AG04450 (cell line): ENCODE measurements around the gene DYNLT4. TPM values are rescaled to one million over a fixed set of nuclear protein-coding genes. Genes with fewer than 3 reads are reported as not detected.
A peak's percentile ranks its signal among the peaks of the same experiment; 100 is the strongest.

Experiments used
- CTCF ChIA-PET: fragments of 300-600, 350-600 bp; formaldehyde crosslinking; extraction: SDS; loops from one replicate; lab custom pipeline; 2022; ENCODE audit warnings: antibody characterized with exemption, inconsistent platforms; lab: Charles Lee
- POLR2A ChIA-PET: fragments of 350-600 bp; formaldehyde crosslinking; extraction: SDS; loops from one replicate; lab custom pipeline; 2021; ENCODE audit warnings: antibody characterized with exemption, inconsistent platforms; lab: Yijun Ruan, JAX
- DNase-seq: peaks from one replicate; pipeline ENCODE4 v3.0.0-alpha.2; 2011; ENCODE audit warnings: low read depth, low spot score
- H3K27ac ChIP-seq: one replicate; pipeline ENCODE4 v1.5.1; 2012; ENCODE audit warnings: low read depth, low read length, control low read depth
- H3K27me3 ChIP-seq: one replicate; pipeline ENCODE4 v1.6.0; 2012; ENCODE audit warnings: low read length; ENCODE audit not compliant: control insufficient read depth, insufficient read depth
- H3K4me3 ChIP-seq: 2 replicates; pipeline ENCODE4 v1.5.1; 2011; ENCODE audit warnings: mild to moderate bottlenecking, low read depth, low read length, control low read depth
- H3K9me3 ChIP-seq: 2 replicates; pipeline ENCODE4 v1.5.1; 2012; ENCODE audit warnings: low read length; ENCODE audit not compliant: control insufficient read depth, insufficient read depth
- CTCF ChIP-seq: IDR thresholded peaks from 2 replicates; pipeline ENCODE4 v1.5.1; 2011; ENCODE audit warnings: low read depth, low read length, control low read depth, inconsistent platforms
- polyA plus RNA-seq: library from polyadenylated mRNA; depleted of rRNA; stranded (reverse); fragments of >200 nt; gene quantifications from 2 replicates; pipeline ENCODE4 v1.2.3, GENCODE V29; 2011

DYNLT4 gene
- polyA plus RNA-seq, 1 experiment: not detected

GRCh38 chr1:44806025-44806703 lies 987 bp downstream of the DYNLT4 start:
- no peak for TF ChIP-seq CTCF
- H3K9me3 ChIP-seq: no peaks in the 10 kb centered on the region; the same call in 1 of the 2 replicates
- ChIA-PET POLR2A (interaction anchor here (0.7 to 4.1 kb wide), 2 partner anchors 13 kb away, joined by 3 to 103 read pairs; no protein-coding TSS in a partner anchor), CTCF (interaction anchor here (1.3 kb wide), 1 partner anchor 13 kb away, joined by 4 read pairs; no protein-coding TSS in a partner anchor)
- H3K4me3 ChIP-seq: no peak overlapping the region
- no peak for DNase-seq
- H3K27ac ChIP-seq: peak overlapping the region; percentile 100
- no peaks in the 10 kb centered on the region for H3K27me3 ChIP-seq

DNA sequence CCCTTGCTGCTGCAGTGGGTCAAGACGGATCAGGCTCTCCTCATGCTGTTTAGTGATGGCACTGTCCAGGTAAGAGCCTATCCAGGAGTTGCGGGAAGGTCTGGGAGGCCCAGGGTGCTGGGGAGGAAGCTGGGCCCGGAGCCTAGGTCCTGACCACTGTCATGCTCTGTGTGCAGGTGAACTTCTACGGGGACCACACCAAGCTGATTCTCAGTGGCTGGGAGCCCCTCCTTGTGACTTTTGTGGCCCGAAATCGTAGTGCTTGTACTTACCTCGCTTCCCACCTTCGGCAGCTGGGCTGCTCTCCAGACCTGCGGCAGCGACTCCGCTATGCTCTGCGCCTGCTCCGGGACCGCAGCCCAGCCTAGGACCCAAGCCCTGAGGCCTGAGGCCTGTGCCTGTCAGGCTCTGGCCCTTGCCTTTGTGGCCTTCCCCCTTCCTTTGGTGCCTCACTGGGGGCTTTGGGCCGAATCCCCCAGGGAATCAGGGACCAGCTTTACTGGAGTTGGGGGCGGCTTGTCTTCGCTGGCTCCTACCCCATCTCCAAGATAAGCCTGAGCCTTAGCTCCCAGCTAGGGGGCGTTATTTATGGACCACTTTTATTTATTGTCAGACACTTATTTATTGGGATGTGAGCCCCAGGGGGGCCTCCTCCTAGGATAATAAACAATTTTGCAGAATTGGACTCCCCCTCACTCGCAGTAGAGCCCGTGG lies 1.7 kb downstream of the DYNLT4 start:
- H3K4me3 ChIP-seq: no peak overlapping the region
- no peaks in the 10 kb centered on the region; the same call in 1 of the 2 replicates for H3K9me3 ChIP-seq
- ChIA-PET CTCF (no interaction called here), POLR2A (interaction anchor here (0.7 kb wide), 1 partner anchor 14 kb away, joined by 3 read pairs; no protein-coding TSS in a partner anchor)
- no peak for DNase-seq
- peak overlapping the region; percentile 57 for H3K27ac ChIP-seq
- no peak for TF ChIP-seq CTCF
- no peaks in the 10 kb centered on the region for H3K27me3 ChIP-seq

DNA sequence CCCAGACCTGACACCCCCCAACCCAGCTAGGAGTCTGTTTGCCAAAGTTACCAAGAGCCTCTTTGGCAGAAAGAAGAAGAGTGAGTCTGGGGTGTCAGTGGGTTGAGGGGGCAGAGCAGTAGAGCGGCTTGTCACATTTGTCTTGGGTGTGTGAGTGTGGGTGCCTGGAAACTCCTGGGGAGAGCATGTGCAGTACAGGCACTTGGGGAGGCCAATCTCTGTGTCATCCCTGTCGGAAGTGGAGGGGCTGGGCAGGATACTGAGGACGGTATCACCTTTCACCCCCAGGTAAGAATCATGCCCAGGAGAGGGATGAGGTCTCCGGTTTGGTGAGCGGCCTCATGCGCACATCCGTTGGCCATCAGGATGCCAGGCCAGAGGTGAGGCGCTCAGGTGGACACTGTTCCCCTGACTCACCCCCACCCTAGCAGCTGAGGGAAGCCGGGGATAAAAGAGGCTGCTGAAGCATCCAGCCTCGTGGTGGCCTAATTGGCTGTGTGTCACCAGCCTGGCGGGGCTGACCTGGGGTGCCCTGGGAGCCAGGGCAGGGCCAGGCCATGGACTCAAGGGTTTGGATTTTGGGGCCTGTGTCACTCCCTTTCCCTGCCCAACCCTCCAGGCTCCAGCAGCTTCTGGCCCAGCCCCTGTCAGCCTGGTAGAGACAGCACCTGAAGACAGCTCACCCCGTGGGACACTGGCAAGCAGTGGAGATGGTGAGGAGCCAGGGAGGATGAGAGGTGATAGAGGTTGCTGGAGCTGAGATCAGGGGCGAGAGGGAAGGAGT lies 3.6 kb downstream of the DYNLT4 start:
- H3K9me3 ChIP-seq: no peaks in the 10 kb centered on the region; the same call in 1 of the 2 replicates
- ChIA-PET POLR2A (no interaction called here), CTCF (no interaction called here)
- H3K27me3 ChIP-seq: no peaks in the 10 kb centered on the region
- TF ChIP-seq CTCF: no peak
- H3K27ac ChIP-seq: peak overlapping the region; percentile 52
- H3K4me3 ChIP-seq: no peak overlapping the region; the same call in 1 of the 2 replicates
- DNase-seq: no peak

DNA sequence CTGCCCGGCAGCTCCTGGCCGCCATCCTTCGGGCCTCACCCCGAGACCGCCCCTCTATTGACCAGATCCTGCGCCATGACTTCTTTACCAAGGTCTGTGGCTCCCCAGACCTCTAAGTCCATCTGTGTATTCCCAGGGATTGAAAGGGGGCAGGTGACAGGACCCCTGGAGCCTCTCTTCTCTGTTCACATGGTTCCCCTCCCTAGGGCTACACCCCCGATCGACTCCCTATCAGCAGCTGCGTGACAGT lies 4.2 kb downstream of the DYNLT4 start:
- POLR2A ChIA-PET: no interaction called here
- CTCF ChIA-PET: no interaction called here
- TF ChIP-seq CTCF: no peak
- H3K9me3 ChIP-seq: no peaks in the 10 kb centered on the region; the same call in 1 of the 2 replicates
- no peak overlapping the region for H3K27ac ChIP-seq
- peak overlapping the region; percentile 77 for H3K4me3 ChIP-seq
- no peaks in the 10 kb centered on the region for H3K27me3 ChIP-seq
- DNase-seq: no peak
